HG02870 (cell line): ENCODE data around the gene FAM131B.

Source experiments
- ATAC-seq: cut with Tn5 transposase; IDR thresholded peaks from one replicate; pipeline ENCODE4 v1.9.1; 2021; ENCODE audit warnings: mild to moderate bottlenecking, moderate library complexity; ENCODE audit not compliant: unreplicated experiment

The FAM131B gene

DNA sequence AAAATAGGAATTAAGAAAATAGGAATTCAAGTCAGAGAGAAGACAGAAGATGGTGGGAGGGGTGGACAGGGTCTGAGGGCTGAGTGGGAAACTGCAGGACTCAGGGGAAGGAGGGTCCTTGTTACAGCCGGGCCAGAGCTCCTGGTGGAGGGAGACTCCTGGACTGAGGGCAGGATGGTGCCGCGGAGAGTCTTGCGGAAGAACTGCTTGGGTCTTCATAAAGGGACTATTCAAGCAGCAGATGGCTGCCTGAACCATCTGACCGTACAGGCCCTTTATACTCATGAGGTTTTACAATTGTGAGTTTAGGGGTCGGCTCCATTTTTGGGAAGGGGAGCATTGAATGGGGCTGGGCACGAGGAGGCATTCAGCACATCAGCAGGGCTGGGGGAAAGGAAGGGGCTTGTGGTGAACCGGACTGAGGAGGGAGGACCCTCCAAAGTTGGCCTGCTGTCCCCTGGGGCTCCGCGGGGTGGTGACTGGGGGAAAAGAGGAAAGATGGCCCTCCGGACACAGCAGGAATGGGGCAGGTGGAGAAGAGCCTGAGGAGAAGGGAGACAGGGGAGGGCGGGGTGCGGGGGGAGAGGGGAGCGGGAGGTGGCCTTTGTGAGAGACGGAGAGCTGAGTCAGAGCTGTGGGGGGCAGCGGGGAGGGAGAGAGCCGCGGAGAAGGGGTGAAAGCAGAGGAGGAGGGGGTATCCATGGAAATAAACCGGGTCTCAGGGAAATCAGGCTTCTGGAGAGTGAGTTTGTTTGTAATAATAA, 1.5 kb downstream of the FAM131B start:
- no peak for ATAC-seq

DNA sequence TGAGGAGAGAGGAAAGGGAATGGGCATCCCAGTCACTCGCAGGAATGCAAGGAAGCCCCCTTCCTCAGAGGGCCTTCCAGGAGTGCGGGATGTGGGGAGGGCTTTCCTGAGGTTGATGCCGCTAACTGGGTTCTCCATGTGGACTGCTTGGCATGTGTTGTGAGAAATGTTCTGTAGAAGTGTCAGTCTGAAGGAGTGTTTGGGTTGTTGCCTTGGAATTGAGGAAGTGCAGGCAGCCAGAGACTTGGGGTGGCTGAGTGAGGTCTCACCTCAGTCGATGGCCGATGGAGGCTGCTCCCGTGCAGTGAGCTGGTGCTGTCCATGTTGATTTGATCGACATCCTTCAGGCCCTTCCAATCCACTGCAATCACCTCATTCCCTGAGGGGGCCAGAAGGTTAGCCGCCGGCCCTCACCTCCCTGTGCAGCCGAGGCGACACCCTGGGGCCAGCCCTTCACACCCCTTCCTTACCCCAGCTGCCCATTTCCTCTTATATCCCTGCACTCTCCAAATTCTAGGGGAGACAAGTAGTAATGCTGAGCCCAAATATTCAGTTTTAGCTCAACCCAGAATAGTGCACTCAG, 2.7 kb downstream of the FAM131B start:
- no peak for ATAC-seq

DNA sequence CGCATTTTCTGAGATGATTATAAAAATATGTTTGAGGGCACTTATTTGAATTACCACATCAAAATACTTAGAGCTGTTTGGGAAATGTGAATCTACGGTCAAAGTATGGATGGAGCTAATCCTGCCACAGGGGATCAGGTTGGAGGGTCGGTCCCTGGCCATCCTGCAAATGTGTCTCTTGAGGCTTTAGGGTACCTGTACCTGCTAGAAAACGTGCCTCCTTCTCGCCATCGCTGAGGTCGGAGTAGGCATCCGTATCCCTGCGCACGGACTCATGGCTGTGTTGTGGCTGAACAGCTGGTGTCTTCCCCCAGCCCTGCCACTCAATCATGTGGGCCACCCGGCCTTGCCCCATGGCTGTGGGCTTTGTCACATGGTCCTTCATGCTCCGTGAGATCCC, 3.9 kb downstream of the FAM131B start:
- ATAC-seq: no peak

DNA sequence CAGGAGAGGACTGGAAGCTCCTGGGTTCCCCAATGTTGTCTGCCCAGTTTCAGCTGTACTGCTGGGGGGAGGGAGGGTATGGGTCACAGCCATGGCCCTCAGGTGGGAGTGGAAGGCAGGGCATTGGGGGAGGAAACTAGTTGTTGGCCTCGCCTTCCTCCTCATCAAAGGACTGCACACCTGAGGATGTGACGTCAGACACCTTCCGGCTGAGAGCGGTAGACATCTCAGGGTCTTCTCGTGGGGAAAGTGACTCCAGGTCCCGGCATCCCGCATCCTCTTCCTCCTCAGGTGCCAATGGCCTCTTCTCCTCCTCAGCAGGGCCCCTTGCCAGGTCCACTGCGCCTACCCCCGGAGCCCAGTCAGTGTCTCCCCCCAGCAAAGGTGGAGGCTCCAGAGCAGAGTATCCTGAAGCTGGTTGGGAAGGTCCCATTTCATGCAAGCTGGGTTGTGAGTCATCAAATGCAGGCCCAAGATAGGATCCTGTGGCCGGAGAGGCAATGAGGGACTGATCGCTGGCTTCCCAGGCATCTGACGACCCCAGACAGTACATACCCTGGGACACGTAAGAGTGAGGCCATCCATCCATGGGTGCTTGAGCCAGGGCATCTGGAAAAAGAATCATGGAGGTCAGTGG, 6.0 kb downstream of the FAM131B start:
- ATAC-seq: no peak

DNA sequence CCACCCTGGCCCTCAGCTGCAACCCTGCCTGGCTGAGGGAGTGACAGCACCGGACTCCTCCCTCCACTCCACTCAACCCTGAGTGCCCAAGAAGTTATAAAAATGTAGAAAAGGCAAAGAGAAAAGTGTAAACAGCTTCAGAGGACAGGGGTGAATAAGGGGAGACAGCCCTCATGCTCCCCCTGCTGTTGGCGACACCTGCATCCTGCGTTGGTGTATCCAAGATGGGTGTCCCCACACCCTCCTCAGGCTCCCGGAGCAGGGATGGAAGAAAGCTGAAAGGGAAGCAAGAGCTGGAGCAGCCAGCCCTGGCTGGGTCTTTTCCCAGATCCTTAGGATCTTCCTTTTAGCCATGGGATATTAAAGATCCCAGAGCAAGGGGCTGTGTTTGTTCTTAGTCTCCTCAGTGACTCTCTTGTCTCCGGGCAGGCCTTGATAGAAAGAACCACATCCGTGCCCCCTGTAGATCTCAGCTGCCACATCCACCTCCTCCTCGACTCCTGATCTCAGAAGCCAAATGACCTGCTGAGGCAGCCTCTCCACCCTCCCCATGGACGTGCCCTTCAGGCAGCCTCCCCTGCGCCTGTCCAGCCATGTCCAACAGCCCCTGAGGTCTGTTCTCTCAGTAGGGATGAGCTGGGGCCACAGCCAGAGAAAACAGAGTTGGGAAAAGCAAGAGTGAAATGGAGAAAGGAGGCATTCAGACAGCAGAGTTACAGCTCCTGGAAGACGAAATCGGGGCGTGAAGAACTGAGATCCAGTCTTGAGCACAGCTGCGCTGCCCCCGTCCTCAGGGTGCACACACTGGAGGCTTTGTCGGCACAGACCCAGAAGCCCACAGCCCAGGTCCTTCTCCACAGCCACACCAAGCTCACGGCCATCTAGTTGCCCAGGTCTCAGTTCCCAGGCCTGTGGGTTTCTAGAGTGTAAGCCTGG, 6.8 kb downstream of the FAM131B start:
- no peak for ATAC-seq

DNA sequence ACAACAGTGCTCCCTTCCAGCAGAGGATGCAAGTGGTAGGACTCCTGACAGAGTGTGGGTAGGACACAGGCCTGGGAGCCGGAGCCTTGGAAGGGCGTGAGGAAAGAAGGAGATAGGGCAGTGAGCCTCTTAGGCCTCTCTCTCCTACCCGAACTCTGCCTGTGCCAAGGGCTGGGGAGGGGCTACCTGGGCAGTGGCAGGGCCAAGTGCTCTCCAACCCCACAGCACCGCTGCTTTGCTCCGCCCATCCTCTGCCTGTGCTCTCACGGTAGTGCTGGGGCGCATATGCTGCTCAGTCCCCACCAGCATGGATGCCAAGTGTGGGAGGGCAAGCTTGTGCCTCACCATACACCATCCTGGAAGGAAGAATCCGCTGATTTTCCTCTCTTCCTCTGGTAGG, 7.5 kb downstream of the FAM131B start:
- no peak for ATAC-seq

DNA sequence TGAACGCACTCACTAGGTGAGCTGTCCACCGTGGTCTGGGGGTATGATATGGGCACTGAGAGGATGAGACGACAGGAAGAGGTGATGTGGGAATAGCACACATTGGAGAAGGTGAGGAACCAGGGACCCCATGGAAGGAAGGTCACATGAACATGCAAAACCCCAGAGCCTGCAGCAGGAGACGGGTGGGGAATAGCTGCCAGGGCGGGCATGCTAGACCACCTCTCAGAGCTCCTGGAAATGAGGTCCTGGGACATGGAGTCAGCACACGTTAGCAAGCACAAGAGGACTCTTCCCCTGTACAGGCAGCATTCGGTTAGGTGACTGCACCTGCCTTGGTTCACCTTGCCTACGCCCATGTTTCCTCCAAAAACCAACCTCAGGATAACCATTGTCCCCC, 8.1 kb downstream of the FAM131B start:
- no peak for ATAC-seq

DNA sequence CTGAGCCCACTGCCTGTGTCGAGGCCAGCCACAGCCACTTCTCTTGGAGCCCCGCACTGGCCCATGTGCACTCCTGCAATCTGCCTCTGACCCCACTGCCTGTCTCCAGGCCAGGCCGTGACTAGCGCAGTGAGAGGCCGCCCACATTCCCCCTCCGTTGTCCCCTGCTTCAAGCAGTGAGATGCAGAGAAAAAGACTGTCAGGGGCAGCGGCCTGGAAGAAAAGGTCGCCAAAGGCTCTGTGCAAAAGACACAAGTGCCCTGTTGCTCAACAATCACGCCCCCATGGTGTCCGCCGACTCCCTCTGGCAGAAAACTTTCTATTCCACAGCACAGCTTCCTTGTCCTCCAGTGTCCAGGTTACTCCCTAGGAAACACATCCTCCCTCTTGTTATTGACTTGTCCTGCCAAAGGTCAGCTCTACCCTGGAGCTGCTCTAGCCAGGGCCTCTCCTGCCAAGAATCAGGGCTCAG, 9.9 kb downstream of the FAM131B start:
- ATAC-seq: no peak

DNA sequence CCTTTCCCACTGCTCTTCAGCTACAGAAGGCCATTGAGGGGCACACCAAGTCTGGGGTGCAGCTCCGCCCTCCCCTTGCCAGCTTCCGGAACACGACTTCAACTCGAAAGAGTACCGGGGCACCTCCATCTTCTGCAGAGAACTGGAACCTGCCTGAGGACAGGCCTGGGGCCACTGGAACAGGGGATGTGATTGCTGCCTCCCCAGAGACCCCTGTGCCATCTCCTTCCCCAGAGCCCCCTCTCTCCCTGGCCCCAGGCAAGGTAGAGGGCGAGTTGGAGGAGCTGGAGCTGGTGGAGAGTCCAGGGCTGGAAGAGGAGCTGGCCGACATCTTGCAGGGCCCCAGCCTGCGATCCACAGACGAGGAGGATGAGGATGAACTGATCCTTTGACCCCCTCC, 10.9 kb downstream of the FAM131B start:
- no peak for ATAC-seq

DNA sequence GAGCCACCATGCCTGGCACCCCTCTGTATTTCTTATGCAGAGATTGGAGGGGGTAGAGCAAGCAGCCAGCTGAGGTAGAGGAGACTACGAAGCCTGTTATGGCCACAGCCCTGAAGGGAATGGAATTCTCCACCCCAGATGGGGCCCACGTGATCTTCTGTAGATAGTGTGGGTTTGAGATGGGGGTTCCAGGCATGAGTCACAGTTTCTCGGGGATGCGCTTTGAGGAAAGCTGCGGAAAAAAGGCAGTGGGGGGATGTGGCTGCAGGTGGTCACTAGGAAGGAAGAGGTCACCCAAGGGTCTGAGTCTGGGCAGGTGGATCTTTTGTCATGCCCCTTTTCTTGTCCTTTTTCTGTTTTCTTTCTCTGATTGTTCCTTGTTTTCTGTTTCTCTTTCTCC, 11.5 kb downstream of the FAM131B start:
- no peak for ATAC-seq

DNA sequence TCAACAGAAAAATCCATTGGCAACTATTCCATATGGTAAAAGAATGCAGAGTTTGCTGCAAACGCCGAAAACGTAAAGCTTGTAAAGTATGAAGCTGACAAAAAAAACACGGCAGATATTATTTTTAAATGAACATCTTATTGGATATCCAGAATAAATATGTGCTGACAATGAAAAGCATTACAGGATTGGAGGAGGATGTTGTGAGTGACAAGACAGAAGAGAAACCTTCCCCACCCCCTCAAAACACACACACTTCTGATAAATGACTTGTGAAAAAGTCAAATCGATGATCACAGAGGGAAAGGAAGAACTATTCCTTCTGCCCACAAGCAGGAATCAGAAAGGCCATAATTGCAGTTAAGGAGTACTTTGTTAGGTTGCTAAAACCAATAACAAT, 14.6 kb downstream of the FAM131B start:
- no peak for ATAC-seq

DNA sequence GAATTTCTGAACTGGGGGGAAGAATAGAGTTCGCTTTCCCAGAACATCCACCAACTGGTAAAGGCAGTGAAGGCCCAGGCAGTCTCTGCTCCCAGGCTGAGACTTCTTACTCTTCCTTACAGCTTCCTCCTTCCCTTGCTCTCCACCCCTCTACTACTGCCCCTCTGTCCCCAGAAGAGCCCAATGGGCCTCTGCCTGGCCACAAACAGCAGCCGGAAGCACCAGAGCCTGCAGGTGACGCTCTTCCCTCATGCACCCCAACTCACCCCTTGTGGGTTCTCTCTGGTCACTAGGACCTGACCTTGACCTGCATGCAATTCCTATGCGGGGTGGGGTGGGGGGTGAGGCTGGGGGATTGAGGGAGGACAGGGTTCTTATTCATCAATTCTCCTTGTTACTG, 16.5 kb downstream of the FAM131B start:
- no peak for ATAC-seq

DNA sequence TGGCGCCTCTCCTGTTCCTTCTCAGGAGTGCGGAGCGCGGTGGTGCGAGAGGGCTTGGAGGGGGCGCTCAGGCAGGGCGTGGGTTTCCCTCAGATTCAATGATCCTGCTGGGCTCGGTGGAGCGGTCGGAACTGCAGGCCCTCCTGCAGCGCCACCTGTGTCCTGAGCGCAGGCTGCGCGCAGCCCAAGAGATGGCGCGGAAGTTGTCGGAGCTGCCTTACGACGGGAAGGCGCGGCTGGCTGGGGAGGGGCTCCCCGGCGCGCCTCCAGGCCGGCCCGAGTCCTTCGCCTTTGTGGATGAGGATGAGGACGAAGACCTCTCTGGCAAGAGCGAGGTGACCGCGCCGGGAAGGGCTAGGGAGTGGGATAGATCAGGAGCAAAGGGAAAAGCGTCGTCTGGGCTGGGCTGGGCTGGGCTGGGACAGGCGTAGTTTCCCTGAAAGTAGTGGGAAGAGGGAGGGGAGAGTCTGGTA, 17.0 kb downstream of the FAM131B start:
- ATAC-seq: peak; percentile 78

DNA sequence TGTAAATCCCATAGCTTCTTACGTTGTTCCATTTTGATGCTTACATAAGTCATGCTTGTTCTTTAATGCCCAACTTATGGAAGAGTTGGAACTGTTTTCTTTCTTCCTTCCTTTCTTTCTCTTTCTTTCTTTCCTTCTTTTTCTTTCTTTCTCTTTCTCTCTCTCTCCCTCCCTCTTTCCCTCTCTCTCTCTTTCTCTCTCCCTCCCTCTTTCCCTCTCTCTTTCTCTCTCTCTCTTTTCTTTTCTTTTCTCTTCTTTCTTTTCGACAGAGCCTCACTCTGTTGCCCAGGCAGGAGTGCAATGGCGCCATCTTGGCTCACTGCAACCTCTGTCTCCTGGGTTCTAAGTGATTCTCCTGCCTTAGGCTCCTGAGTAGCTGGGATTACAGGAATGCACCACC, 18.9 kb downstream of the FAM131B start:
- ATAC-seq: no peak

DNA sequence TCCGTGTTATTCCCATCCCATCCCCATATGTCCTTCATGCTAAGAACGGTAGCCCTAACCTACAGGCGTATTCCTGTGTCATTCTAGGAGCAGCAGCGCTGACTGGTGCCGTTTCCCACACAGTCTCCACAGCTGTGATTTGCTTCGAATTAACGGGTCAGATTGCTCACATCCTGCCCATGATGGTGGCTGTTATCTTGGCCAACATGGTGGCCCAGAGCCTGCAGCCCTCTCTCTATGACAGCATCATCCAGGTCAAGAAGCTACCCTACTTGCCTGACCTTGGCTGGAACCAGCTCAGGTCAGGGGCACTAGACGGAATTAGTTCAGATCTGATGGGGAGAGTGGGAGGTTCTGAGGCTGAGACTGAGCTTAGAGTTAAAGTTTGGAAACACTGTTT, 20.7 kb downstream of the FAM131B start:
- no peak for ATAC-seq

DNA sequence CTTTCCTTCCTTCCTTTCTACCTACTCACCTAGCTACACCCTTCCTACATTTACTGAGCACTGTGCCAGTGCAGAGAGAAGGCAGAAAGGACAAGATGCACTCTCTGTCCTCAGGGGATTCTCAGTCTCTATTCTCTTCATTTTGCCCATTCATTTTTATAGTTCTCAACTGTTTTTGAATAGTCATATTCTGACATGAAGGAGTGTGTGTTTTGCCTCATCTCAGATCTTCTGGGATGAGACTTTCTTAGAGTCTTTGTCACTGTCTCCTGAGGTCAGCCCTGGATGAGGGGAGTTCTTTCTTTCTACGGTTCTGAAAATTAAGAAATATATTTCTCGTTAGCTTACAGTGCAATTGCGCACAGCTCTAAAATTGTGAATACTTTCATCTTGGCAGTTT, 25.3 kb downstream of the FAM131B start:
- no peak for ATAC-seq

DNA sequence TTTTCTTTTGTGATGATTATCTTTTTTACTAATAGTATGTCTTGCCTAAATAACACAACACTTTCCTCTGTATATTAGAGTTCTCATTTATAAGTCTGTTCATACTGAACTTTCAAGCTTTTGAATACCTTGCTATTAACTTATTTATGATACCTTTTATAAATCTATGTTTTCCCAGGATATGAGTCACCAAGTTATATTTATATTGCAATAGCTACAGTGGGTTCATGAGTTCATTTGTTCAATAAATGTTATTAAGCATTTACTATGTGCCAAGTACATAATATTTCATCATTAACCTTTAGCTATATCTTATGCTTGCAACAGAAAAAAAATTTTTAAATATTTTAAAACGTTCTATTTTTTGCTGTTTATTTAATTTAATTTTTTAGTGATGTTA, 28.3 kb downstream of the FAM131B start:
- ATAC-seq: no peak

DNA sequence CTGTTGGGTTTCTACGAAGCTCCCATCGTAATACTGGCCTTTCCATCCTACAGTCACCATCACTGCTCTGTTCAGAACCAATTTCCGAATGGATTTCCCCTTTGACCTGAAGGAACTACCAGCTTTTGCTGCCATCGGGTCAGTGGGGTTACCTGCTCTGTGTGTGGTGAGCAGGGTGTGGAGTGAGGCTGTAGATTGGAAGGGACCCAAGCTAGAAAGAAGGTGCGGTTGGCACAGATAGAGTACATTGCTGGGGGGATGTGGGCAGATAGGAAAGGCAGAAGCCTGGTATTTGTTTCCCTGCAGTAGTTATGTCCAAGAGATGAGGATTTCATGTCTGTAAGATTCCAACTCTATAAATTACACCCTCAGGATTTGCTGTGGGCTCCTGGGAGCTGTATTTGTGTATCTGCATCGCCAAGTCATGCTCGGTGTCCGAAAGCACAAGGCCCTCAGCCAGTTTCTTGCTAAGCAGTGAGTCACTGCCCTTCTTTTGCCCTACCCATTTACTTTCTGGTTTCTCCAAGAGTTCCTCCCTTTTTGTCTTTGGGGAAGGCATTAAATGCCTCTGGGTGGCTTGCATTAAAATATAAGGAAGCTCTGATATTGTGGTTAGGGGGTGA, 31.2 kb downstream of the FAM131B start:
- ATAC-seq: no peak

DNA sequence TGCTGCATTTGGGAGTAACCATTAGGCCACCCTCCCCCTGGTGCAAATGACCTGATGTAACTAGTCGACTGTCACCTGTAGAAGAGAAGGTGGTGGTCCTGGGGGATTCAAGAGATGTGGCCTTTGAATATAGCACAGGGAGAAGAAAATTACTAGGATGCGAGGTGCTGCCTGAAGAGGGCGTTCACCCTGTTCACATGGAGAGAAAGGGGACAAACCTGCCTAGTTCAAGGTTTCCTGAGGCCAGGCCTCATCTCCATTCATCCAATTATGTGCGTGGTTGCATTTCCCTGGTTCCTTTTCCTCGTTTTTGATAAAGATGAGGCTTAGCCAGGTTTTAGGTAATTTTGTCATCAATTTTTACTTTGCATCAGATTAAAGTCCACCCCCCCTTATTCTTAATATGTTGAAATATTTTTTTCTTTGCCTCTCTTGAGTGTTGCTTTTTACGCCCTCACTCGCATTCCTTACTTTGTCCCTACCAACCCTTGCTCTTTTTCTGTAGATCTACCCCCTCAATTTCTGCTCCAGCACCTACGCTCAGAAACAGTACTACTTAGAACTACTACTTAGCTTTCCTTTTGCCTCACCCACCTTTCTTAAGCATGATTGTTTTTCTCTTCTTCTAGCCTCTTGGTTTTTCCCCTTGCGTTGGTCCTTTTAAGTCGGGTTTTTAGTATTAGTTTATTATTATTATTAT, 32.9 kb downstream of the FAM131B start:
- no peak for ATAC-seq

DNA sequence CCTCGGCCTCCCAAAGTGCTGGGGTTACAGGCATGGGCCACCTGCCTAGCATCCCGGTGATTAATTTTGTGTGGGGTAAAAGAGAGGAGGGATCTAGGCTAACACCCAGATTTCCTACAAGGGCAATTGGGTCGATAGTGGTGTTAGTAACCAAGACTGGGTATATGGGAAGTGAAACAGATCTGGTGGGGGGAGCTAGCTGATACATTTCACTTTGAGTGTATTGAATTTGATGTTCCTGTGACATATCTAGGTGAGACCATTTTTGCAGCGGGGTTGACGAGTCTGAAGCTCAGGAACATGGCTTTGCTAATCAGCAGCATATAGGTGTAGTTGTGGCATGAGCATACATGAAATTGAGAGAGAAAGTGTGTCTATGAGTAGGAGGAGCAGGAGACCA, 34.6 kb downstream of the FAM131B start:
- ATAC-seq: peak; percentile 74
